ENCODE measurements around the gene ZFPM1. TPM values are rescaled to one million over a fixed set of nuclear protein-coding genes. Genes with fewer than 3 reads are reported as not detected.

ZFPM1 gene
- polyA plus RNA-seq, 1 of the 3 experiments (the other 2 are of a cell fraction) = 1.2 TPM

GRCh38 chr16:88506723-88507122 lies 53.6 kb downstream of the ZFPM1 start:
- WGBS (ENCODE audit: low lambda C conversion rate) = 97% methylated on average over 20 of the region's 21 CpGs
- TF ChIP-seq NRF1 (IDR thresholded peaks at IDR 0.05; ENCODE audit: low read depth, low read length) (no peak), ELF1 (IDR thresholded peaks at IDR 0.05) (no peak), IRF3 (IDR thresholded peaks at IDR 0.05; ENCODE audit: low read depth, low read length) (no peak), FOSL2 (IDR thresholded peaks at IDR 0.05; ENCODE audit: borderline replicate concordance, low read depth) (no peak), MXI1 (IDR thresholded peaks at IDR 0.05; ENCODE audit: low read depth, low read length) (no peak), FOXJ3 (CRISPR knock-in tag; IDR thresholded peaks at IDR 0.05) (no peak), EP300 (IDR thresholded peaks at IDR 0.05; ENCODE audit: borderline replicate concordance in 1 of 2, low read depth in 1 of 2, low read length in 1 of 2) (no peak), YY1 (IDR thresholded peaks at IDR 0.05; ENCODE audit: low read depth) (no peak), TAF1 (IDR thresholded peaks at IDR 0.05; ENCODE audit: borderline replicate concordance, low read depth, low read length) (no peak), TEAD4 (IDR thresholded peaks at IDR 0.05; ENCODE audit: borderline replicate concordance, insufficient read depth) (no peak), RXRA (IDR thresholded peaks at IDR 0.05; ENCODE audit: borderline replicate concordance, low read depth) (no peak), POLR2AphosphoS5 (IDR thresholded peaks at IDR 0.05; ENCODE audit: low read depth, low read length) (no peak), CHD2 (IDR thresholded peaks at IDR 0.05; ENCODE audit: low read length, partially characterized antibody) (no peak), NFIC (IDR thresholded peaks at IDR 0.05; ENCODE audit: borderline replicate concordance) (no peak), RAD21 (IDR thresholded peaks at IDR 0.05; ENCODE audit: low read length) (no peak)
- TF ChIP-seq, protein P1, sequence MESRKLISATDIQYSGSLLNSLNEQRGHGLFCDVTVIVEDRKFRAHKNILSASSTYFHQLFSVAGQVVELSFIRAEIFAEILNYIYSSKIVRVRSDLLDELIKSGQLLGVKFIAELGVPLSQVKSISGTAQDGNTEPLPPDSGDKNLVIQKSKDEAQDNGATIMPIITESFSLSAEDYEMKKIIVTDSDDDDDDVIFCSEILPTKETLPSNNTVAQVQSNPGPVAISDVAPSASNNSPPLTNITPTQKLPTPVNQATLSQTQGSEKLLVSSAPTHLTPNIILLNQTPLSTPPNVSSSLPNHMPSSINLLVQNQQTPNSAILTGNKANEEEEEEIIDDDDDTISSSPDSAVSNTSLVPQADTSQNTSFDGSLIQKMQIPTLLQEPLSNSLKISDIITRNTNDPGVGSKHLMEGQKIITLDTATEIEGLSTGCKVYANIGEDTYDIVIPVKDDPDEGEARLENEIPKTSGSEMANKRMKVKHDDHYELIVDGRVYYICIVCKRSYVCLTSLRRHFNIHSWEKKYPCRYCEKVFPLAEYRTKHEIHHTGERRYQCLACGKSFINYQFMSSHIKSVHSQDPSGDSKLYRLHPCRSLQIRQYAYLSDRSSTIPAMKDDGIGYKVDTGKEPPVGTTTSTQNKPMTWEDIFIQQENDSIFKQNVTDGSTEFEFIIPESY (IDR thresholded peaks at IDR 0.05; ENCODE audit: borderline replicate concordance, low read depth) = no peak
- TF ChIP-seq, protein P2, sequence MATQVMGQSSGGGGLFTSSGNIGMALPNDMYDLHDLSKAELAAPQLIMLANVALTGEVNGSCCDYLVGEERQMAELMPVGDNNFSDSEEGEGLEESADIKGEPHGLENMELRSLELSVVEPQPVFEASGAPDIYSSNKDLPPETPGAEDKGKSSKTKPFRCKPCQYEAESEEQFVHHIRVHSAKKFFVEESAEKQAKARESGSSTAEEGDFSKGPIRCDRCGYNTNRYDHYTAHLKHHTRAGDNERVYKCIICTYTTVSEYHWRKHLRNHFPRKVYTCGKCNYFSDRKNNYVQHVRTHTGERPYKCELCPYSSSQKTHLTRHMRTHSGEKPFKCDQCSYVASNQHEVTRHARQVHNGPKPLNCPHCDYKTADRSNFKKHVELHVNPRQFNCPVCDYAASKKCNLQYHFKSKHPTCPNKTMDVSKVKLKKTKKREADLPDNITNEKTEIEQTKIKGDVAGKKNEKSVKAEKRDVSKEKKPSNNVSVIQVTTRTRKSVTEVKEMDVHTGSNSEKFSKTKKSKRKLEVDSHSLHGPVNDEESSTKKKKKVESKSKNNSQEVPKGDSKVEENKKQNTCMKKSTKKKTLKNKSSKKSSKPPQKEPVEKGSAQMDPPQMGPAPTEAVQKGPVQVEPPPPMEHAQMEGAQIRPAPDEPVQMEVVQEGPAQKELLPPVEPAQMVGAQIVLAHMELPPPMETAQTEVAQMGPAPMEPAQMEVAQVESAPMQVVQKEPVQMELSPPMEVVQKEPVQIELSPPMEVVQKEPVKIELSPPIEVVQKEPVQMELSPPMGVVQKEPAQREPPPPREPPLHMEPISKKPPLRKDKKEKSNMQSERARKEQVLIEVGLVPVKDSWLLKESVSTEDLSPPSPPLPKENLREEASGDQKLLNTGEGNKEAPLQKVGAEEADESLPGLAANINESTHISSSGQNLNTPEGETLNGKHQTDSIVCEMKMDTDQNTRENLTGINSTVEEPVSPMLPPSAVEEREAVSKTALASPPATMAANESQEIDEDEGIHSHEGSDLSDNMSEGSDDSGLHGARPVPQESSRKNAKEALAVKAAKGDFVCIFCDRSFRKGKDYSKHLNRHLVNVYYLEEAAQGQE (IDR thresholded peaks at IDR 0.05; ENCODE audit: low read depth, low read length) = no peak
- Histone ChIP-seq H3K9me2 (no peaks in the 10 kb centered on the region), H3K4me3 (ENCODE audit: low read depth in 2 of 2, low read length in 1 of 2) (no peak overlapping the region), H3K36me3 (replicated peaks in 1 of 2; ENCODE audit: control insufficient read depth in 1 of 2, insufficient read depth in 2 of 2, low read length in 1 of 2) (no peaks in the 10 kb centered on the region), H3K27ac (ENCODE audit: low read depth in 2 of 2, low read length in 1 of 2) (peak overlapping the region in 1 of 2 experiments; percentile 48; a peak in 2 of 4 replicates), H4K20me1 (ENCODE audit: insufficient read depth) (0 out of 2 replicates have a peak, but pooled peaks cover 8% of the 10 kb centered on the region), H3K4me1 (ENCODE audit: control insufficient read depth in 1 of 2, insufficient read depth in 2 of 2, low read depth in 1 of 2, low read length in 1 of 2) (peaks cover 0 to 54% of the 10 kb centered on the region in 2 experiments; a peak in 1 of 4 replicates), H3K9ac (no peak overlapping the region), H3K9me3 (no peaks in the 10 kb centered on the region), H2AFZ (ENCODE audit: low read depth) (no peak overlapping the region), H3F3A (replicated peaks; ENCODE audit: insufficient read depth) (no peaks in the 10 kb centered on the region), H3K79me2 (ENCODE audit: insufficient read depth) (no peaks in the 10 kb centered on the region), H3K27me3 (ENCODE audit: insufficient read depth) (no peaks in the 10 kb centered on the region), H3K4me2 (no peak overlapping the region)
- CTCF ChIA-PET = interaction anchor here (0.6 to 3.4 kb wide), 6 partner anchors 15 to 66 kb away, joined by 3 to 29 read pairs (median 3); no protein-coding TSS in a partner anchor
- POLR2A ChIA-PET = no interaction called here
- no peak for DNase-seq

Data from SK-N-SH (cell line).